ENCODE data around the gene ERC1. TPM values are rescaled to one million over a fixed set of nuclear protein-coding genes. Genes with fewer than 3 reads are reported as not detected.
"Not testable (repeated sequence)": the region's sequence is repeated elsewhere in the genome, so short reads cannot be mapped to it uniquely, and the experiment has no call there.

ERC1 gene
- total RNA-seq, 1 donor from 2014 or later, result 79.5 TPM

DNA sequence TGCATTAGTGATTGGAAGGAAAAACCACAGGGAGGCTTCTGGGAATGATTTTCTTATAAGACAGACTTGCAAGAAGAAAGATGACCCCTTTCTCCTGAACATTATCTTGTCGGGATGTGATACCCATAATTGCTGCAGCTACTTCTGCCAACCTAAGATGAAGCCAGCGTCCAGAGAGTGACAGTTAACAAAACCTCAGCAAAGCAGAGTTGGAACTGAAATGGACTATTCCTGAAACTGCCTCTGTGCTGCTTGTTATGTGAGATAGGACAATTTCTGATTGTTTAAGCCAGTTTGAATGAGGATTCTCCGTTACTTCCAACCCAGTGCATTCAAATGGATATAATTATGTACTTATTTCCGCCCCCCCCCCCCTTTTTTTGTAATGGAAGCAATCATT lies 204.5 kb downstream of the ERC1 start:
- TF ChIP-seq, protein P1, sequence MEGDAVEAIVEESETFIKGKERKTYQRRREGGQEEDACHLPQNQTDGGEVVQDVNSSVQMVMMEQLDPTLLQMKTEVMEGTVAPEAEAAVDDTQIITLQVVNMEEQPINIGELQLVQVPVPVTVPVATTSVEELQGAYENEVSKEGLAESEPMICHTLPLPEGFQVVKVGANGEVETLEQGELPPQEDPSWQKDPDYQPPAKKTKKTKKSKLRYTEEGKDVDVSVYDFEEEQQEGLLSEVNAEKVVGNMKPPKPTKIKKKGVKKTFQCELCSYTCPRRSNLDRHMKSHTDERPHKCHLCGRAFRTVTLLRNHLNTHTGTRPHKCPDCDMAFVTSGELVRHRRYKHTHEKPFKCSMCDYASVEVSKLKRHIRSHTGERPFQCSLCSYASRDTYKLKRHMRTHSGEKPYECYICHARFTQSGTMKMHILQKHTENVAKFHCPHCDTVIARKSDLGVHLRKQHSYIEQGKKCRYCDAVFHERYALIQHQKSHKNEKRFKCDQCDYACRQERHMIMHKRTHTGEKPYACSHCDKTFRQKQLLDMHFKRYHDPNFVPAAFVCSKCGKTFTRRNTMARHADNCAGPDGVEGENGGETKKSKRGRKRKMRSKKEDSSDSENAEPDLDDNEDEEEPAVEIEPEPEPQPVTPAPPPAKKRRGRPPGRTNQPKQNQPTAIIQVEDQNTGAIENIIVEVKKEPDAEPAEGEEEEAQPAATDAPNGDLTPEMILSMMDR (IDR thresholded peaks at IDR 0.05), result no peak
- no peak overlapping the region for H3K27ac Mint-ChIP-seq (ENCODE audit: unreplicated experiment)
- DNase-seq (ENCODE audit: extremely low spot score, unreplicated experiment), result no peak
- no peaks in the 10 kb centered on the region for H3K27me3 Mint-ChIP-seq (ENCODE audit: unreplicated experiment)
- H3K9me3 Mint-ChIP-seq (ENCODE audit: unreplicated experiment), result peaks cover 7% of the 10 kb centered on the region
- peaks cover 10% of the 10 kb centered on the region for H3K4me1 Mint-ChIP-seq (ENCODE audit: unreplicated experiment)
- peaks cover 27% of the 10 kb centered on the region for H3K36me3 Mint-ChIP-seq (ENCODE audit: unreplicated experiment)
- H3K4me3 Mint-ChIP-seq (ENCODE audit: unreplicated experiment), result no peak overlapping the region

DNA sequence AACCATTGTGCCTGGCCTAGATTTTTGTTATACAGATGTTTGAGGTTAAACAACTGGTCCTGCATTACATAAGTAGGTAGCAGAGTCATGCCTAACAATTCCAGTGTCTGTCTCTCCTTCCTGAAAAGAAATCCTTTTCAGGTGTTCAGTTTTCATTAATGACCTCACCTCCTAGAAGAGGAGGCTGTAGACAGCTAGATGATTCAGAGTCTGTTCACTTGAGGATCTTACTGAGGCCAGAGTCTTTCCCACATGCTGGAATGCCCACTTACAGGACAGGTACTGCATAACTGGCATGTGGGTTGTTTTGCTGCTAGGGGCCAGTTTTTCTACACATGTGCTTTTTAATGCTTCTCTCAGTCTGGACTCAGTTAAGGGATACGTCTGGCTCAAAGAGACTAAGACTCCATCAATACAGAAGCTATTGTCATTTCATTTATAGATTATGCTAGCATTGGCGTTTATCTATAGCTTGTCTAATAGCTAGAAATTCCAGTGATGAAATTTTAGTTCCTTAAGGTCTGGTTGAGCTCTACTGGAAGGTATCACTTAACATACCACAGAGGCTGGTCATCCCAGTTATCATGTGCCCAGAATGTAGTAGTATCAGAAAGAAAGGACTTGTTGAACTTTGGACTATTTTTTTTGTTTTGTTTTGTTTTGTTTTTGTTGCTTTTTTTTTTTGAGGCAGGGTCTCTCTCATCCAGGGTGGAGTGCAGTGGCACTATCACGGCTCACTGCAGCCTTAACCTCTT lies 206.4 kb downstream of the ERC1 start:
- Mint-ChIP-seq H3K27ac (ENCODE audit: unreplicated experiment) (no peak overlapping the region), H3K4me3 (ENCODE audit: unreplicated experiment) (no peak overlapping the region), H3K4me1 (ENCODE audit: unreplicated experiment) (peaks cover under 1% of the 10 kb centered on the region), H3K9me3 (ENCODE audit: unreplicated experiment) (peaks cover 7% of the 10 kb centered on the region), H3K36me3 (ENCODE audit: unreplicated experiment) (peaks cover 22% of the 10 kb centered on the region), H3K27me3 (ENCODE audit: unreplicated experiment) (no peaks in the 10 kb centered on the region)
- DNase-seq (ENCODE audit: extremely low spot score, unreplicated experiment), result no peak
- TF ChIP-seq, protein P1 (IDR thresholded peaks at IDR 0.05), result no peak

DNA sequence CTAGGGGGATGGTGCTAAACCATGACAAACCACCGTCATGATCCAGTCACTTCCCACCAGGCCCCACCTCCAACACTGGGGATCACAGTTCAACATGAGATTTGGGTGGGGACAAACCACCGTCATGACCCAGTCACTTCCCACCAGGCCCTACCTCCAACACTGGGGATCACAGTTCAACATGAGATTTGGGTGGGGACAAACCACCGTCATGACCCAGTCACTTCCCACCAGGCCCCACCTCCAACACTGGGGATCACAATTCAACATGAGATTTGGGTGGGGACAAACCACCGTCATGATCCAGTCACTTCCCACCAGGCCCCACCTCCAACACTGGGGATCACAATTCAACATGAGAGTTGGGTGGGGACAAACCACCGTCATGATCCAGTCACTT lies 207.8 kb downstream of the ERC1 start:
- peaks cover 22% of the 10 kb centered on the region for H3K36me3 Mint-ChIP-seq (ENCODE audit: unreplicated experiment)
- not testable (repeated sequence) for H3K9me3 Mint-ChIP-seq (ENCODE audit: unreplicated experiment); H3K4me1 Mint-ChIP-seq (ENCODE audit: unreplicated experiment); H3K4me3 Mint-ChIP-seq (ENCODE audit: unreplicated experiment); DNase-seq (ENCODE audit: extremely low spot score, unreplicated experiment); H3K27ac Mint-ChIP-seq (ENCODE audit: unreplicated experiment); H3K27me3 Mint-ChIP-seq (ENCODE audit: unreplicated experiment)

- no peaks in the 10 kb centered on the region for H3K27me3 Mint-ChIP-seq (ENCODE audit: unreplicated experiment)
- TF ChIP-seq, protein P1 (IDR thresholded peaks at IDR 0.05), result no peak
- peaks cover 22% of the 10 kb centered on the region for H3K36me3 Mint-ChIP-seq (ENCODE audit: unreplicated experiment)
- no peaks in the 10 kb centered on the region for H3K4me1 Mint-ChIP-seq (ENCODE audit: unreplicated experiment)
- H3K27ac Mint-ChIP-seq (ENCODE audit: unreplicated experiment), result no peak overlapping the region
- H3K9me3 Mint-ChIP-seq (ENCODE audit: unreplicated experiment), result peaks cover 7% of the 10 kb centered on the region
- no peak for DNase-seq (ENCODE audit: extremely low spot score, unreplicated experiment)
- no peak overlapping the region for H3K4me3 Mint-ChIP-seq (ENCODE audit: unreplicated experiment)
Measured at GRCh38 chr12:1199700-1200099, 208.7 kb downstream of the ERC1 start.

- peaks cover 7% of the 10 kb centered on the region for H3K4me1 Mint-ChIP-seq (ENCODE audit: unreplicated experiment)
- H3K27me3 Mint-ChIP-seq (ENCODE audit: unreplicated experiment), result no peaks in the 10 kb centered on the region
- DNase-seq (ENCODE audit: extremely low spot score, unreplicated experiment), result no peak
- no peak overlapping the region for H3K4me3 Mint-ChIP-seq (ENCODE audit: unreplicated experiment)
- H3K9me3 Mint-ChIP-seq (ENCODE audit: unreplicated experiment), result peaks cover 7% of the 10 kb centered on the region
- H3K36me3 Mint-ChIP-seq (ENCODE audit: unreplicated experiment), result peaks cover 16% of the 10 kb centered on the region
- H3K27ac Mint-ChIP-seq (ENCODE audit: unreplicated experiment), result no peak overlapping the region
- TF ChIP-seq, protein P1 (IDR thresholded peaks at IDR 0.05), result no peak
Measured at GRCh38 chr12:1201030-1201429, 210.0 kb downstream of the ERC1 start.
